ENCODE data around the gene SCN7A. TPM values are rescaled to one million over a fixed set of nuclear protein-coding genes. Genes with fewer than 3 reads are reported as not detected.

The SCN7A gene
- total and polyA plus RNA-seq, 2 of the 4 experiments (the other 2 are of a cell fraction): 0.39 to 0.90 TPM

DNA sequence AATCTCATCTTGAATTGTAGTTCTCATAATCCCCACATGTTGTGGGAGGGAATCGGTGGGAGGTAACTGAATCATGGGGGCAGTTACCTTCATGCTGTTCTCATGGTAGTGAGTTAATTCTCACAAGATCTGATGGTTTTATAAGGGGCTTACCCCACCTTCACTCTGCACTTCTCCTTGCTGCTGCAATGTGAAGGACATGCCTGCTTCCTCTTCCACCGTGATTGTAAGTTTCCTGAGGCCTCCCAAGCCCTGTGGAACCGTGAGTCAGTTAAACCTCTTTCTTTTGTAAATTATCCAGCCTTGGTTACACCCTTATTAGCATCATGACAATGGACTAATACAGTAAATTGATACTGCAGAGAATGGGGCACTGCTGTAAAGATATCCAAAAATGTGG lies 57.9 kb downstream of the SCN7A start:
- H2AFZ ChIP-seq (replicated peaks; ENCODE audit: low read length, poor library complexity): no peak overlapping the region
- H3K27ac ChIP-seq (ENCODE audit: insufficient read depth, low read length): no peak overlapping the region
- H3K79me1 ChIP-seq (ENCODE audit: low read depth in 1 of 2, low read length in 2 of 2): no peaks in the 10 kb centered on the region
- H3K4me1 ChIP-seq (ENCODE audit: control insufficient read depth, insufficient read depth, low read length): no peaks in the 10 kb centered on the region
- H2BK15ac ChIP-seq (ENCODE audit: low read depth, low read length): no peak overlapping the region
- H3K56ac ChIP-seq (ENCODE audit: extremely low read depth, insufficient read depth, low read length): no peak overlapping the region
- H4K91ac ChIP-seq (ENCODE audit: insufficient read depth, low read depth, low read length): no peak overlapping the region
- H4K5ac ChIP-seq (ENCODE audit: low read depth, low read length): no peak overlapping the region
- no TSS peak for BruUV-seq (replicated peaks)
- in situ Hi-C loops (cut with MboI; ENCODE audit: low sequenced_read_pairs) (no loop called here), dilution Hi-C loops (cut with HindIII; ENCODE audit: low sequenced_read_pairs, unreplicated experiment) (no loop called here), intact Hi-C loops (cut with micrococcal nuclease) (no loop called here)
- H3K27me3 ChIP-seq (ENCODE audit: control insufficient read depth, insufficient read depth, low read length): no peaks in the 10 kb centered on the region
- no peak overlapping the region for H3K4me2 ChIP-seq (ENCODE audit: low read depth, low read length)
- no CpG with 5 or more reads among the region's 3 CpGs for WGBS, 2 experiments (ENCODE audit: extremely low coverage in 2 of 2, insufficient read length in 1 of 2)
- no peak overlapping the region for H2AK5ac ChIP-seq (ENCODE audit: low read depth, low read length)
- no peak overlapping the region for H3K14ac ChIP-seq (replicated peaks; ENCODE audit: low read depth, low read length)
- H3K9me3 ChIP-seq (ENCODE audit: control insufficient read depth, insufficient read depth, low read length): no peaks in the 10 kb centered on the region
- H3K4ac ChIP-seq (ENCODE audit: low read depth, low read length): no peak overlapping the region
- no peak overlapping the region for H2BK120ac ChIP-seq (ENCODE audit: low read depth, low read length)
- no peak overlapping the region for H4K8ac ChIP-seq (ENCODE audit: low read depth in 2 of 2, low read length in 2 of 2)
- DNase-seq (no peak), ATAC-seq (ENCODE audit: low read depth) (no peak)
- H3K4me3 ChIP-seq (ENCODE audit: insufficient read depth, low read depth, low read length): no peak overlapping the region
- no peak overlapping the region for H2BK20ac ChIP-seq (ENCODE audit: low read depth, low read length)
- no peak overlapping the region for H3K23ac ChIP-seq (ENCODE audit: low read depth, low read length)
- no peaks in the 10 kb centered on the region for H3K36me3 ChIP-seq (ENCODE audit: control insufficient read depth, insufficient read depth, low read length)
- H3K9ac ChIP-seq (ENCODE audit: low read depth, low read length): no peak overlapping the region
- H2AK9ac ChIP-seq (replicated peaks; ENCODE audit: low read depth, low read length, poor library complexity): no peak overlapping the region
- no peaks in the 10 kb centered on the region for H4K20me1 ChIP-seq (ENCODE audit: insufficient read depth, low read length)
- ChIA-PET POLR2A (ENCODE audit: unreplicated experiment) (no interaction called here), CTCF (no interaction called here)
- no peaks in the 10 kb centered on the region for H3K9me1 ChIP-seq (ENCODE audit: insufficient read depth, low read length)
- no peak overlapping the region for H2BK5ac ChIP-seq (ENCODE audit: low read depth, low read length, poor library complexity, severe bottlenecking)
- H3K18ac ChIP-seq (ENCODE audit: low read depth, low read length): no peak overlapping the region
- TF ChIP-seq CHD1 (IDR thresholded peaks at IDR 0.05; ENCODE audit: low read depth, low read length): no peak
- no peak for TF ChIP-seq FOS (IDR thresholded peaks at IDR 0.05; ENCODE audit: low read depth, low read length)
- no peak for TF ChIP-seq RFX5 (IDR thresholded peaks at IDR 0.05; ENCODE audit: low read depth, low read length)
- TF ChIP-seq RCOR1 (IDR thresholded peaks at IDR 0.05; ENCODE audit: insufficient replicate concordance, low read length): no peak
- TF ChIP-seq, protein P1, sequence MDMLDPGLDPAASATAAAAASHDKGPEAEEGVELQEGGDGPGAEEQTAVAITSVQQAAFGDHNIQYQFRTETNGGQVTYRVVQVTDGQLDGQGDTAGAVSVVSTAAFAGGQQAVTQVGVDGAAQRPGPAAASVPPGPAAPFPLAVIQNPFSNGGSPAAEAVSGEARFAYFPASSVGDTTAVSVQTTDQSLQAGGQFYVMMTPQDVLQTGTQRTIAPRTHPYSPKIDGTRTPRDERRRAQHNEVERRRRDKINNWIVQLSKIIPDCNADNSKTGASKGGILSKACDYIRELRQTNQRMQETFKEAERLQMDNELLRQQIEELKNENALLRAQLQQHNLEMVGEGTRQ (IDR thresholded peaks at IDR 0.05; ENCODE audit: low read depth, low read length): no peak
- TF ChIP-seq, protein P2, sequence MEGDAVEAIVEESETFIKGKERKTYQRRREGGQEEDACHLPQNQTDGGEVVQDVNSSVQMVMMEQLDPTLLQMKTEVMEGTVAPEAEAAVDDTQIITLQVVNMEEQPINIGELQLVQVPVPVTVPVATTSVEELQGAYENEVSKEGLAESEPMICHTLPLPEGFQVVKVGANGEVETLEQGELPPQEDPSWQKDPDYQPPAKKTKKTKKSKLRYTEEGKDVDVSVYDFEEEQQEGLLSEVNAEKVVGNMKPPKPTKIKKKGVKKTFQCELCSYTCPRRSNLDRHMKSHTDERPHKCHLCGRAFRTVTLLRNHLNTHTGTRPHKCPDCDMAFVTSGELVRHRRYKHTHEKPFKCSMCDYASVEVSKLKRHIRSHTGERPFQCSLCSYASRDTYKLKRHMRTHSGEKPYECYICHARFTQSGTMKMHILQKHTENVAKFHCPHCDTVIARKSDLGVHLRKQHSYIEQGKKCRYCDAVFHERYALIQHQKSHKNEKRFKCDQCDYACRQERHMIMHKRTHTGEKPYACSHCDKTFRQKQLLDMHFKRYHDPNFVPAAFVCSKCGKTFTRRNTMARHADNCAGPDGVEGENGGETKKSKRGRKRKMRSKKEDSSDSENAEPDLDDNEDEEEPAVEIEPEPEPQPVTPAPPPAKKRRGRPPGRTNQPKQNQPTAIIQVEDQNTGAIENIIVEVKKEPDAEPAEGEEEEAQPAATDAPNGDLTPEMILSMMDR (conservative IDR thresholded peaks at IDR 0.05; ENCODE audit: low read depth, low read length): no peak
- TF ChIP-seq RAD21 (IDR thresholded peaks at IDR 0.05; ENCODE audit: low read length): no peak
- no peak for TF ChIP-seq SMC3 (IDR thresholded peaks at IDR 0.05; ENCODE audit: low read depth, low read length)
